ENCODE results near the gene MBNL2. TPM values are rescaled to one million over a fixed set of nuclear protein-coding genes. Genes with fewer than 3 reads are reported as not detected.

The MBNL2 gene
- total and polyA plus RNA-seq, 4 donors: 13.3 to 108 (median 39.3) TPM

DNA sequence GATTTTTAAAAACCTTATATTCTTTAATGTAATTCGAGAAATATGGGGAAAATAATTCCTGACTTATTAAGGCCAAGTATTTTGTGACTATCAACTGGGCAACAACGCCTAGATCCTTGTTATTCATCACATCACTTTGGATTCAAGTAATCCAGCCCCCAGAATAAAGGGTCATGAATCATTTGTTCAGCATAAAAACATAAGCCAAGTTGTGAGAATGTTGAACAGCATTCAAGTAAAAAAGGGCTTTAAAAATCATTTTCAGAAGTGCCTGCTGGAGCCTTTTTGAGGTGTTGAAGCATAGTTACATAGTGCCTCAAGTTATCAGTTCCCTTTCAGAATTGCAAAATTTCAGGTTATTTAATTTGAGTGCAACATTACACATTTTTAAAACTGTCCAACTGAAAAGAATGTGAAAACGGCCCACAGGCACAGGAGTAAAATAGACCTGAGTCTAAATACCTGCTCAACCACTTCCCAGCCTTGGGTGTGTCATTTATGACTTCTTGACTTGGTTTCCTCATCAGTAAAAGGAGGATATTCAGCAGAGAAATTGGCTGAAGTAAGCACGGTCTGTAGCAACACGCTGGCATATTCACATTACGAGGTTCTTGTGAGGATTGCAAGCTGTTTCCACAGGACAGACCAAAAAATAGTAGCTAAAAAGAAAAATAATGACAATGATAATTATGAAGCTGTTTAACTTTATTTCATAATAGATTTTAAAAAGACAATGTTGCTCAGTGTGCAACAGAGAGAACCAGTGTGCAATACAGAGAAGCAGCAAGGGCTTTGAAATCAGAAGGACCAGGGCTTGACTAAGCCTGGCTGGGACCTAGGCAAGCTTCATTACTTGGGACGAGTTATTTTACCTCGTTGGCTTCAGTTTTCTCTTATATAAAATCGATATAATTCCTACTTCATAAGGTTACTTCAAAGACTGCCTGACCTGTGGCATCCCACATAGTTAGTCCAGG lies 56.6 kb downstream of the MBNL2 start:
- H3K9me3 ChIP-seq (ENCODE audit: control insufficient read depth in 4 of 4, insufficient read depth in 3 of 4, low read length in 3 of 4): no peaks in the 10 kb centered on the region
- peaks cover 11 to 71% (median 50%) of the 10 kb centered on the region in 5 donors for H3K4me1 ChIP-seq (ENCODE audit: control insufficient read depth in 5 of 5, insufficient read depth in 5 of 5, low read length in 5 of 5)
- no peak for TF ChIP-seq CTCF (IDR thresholded peaks at IDR 0.05; ENCODE audit: control extremely low read depth, extremely low read depth)
- H3K27ac ChIP-seq (ENCODE audit: low read depth in 1 of 2, low read length in 1 of 2): no peak overlapping the region
- WGBS, 2 donors: 59 to 66% methylated on average over 9 of the region's 9 CpGs
- H3K4me3 ChIP-seq: no peak overlapping the region
- H3K9ac ChIP-seq (ENCODE audit: insufficient read depth in 1 of 2, low read length in 2 of 2): no peak overlapping the region
- peak; percentile 74 to 95 (median 93) for DNase-seq
- peaks cover 2 to 26% (median 17%) of the 10 kb centered on the region in 4 donors for H3K36me3 ChIP-seq (ENCODE audit: control insufficient read depth in 4 of 4, insufficient read depth in 4 of 4, low read length in 4 of 4)
- peak; percentile 27 for ATAC-seq (ENCODE audit: insufficient read depth, low FRiP score)
- no peaks in the 10 kb centered on the region for H3K27me3 ChIP-seq (ENCODE audit: control insufficient read depth in 3 of 3, insufficient read depth in 3 of 3, low read length in 2 of 3)

DNA sequence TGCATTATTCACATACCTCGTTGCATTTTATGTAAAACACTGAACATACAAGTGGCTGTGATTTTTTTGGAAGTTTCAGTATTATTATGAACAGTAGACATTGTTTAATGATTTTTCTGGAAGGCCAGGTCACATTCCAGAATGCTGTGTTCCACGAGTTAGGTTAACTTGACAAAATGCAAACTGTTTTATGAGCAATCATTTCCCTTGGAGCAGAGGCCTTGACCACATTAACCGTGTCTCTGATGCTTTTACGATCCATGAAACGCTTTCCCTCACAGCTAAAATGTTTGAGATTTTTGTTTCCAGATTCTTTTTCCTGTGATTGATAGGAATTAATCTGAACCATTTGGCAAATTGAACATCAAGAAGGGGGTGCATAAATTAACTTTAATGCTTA lies 57.8 kb downstream of the MBNL2 start:
- Histone ChIP-seq H3K9ac (ENCODE audit: insufficient read depth in 1 of 2, low read length in 2 of 2) (peak overlapping the region in 1 of 2 donors; percentile 48), H3K27me3 (ENCODE audit: control insufficient read depth in 3 of 3, insufficient read depth in 3 of 3, low read length in 2 of 3) (no peaks in the 10 kb centered on the region), H3K27ac (ENCODE audit: low read depth in 1 of 2, low read length in 1 of 2) (no peak overlapping the region), H3K36me3 (ENCODE audit: control insufficient read depth in 4 of 4, insufficient read depth in 4 of 4, low read length in 4 of 4) (peaks cover 2 to 26% (median 17%) of the 10 kb centered on the region in 4 donors), H3K9me3 (ENCODE audit: control insufficient read depth in 4 of 4, insufficient read depth in 3 of 4, low read length in 3 of 4) (no peaks in the 10 kb centered on the region), H3K4me1 (ENCODE audit: control insufficient read depth in 5 of 5, insufficient read depth in 5 of 5, low read length in 5 of 5) (peaks cover 9 to 66% (median 45%) of the 10 kb centered on the region in 5 donors), H3K4me3 (no peak overlapping the region)
- TF ChIP-seq CTCF (IDR thresholded peaks at IDR 0.05; ENCODE audit: control extremely low read depth, extremely low read depth): no peak
- ATAC-seq (ENCODE audit: insufficient read depth, low FRiP score): no peak
- 66 to 71% methylated on average over 5 of the region's 5 CpGs for WGBS, 2 donors
- no peak for DNase-seq

DNA sequence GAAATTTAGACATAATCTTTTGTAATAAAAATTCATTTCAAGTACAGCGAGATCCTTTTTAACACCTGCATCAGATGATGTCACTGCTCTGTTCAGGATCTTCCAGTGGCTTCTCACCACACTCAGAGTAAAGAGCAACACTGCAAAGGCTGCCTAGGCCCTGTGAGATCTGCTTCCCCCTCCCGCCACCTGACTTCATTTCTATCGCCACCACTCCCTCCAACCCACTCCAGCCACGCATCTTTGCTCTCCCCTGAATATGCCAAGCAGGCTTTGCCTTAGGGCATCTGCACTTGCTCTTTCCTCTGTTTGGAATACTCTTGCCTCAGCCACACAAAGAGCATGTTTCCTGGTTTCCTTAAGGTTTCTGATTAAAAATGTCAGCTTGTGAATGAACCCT lies 58.3 kb downstream of the MBNL2 start:
- H3K27ac ChIP-seq (ENCODE audit: low read depth in 1 of 2, low read length in 1 of 2): no peak overlapping the region
- 77 to 78% methylated on average over 4 of the region's 4 CpGs for WGBS, 2 donors
- DNase-seq (no peak), ATAC-seq (ENCODE audit: insufficient read depth, low FRiP score) (no peak)
- no peaks in the 10 kb centered on the region for H3K27me3 ChIP-seq (ENCODE audit: control insufficient read depth in 3 of 3, insufficient read depth in 3 of 3, low read length in 2 of 3)
- H3K36me3 ChIP-seq (ENCODE audit: control insufficient read depth in 4 of 4, insufficient read depth in 4 of 4, low read length in 4 of 4): peaks cover 2 to 26% (median 17%) of the 10 kb centered on the region in 4 donors
- no peak for TF ChIP-seq CTCF (IDR thresholded peaks at IDR 0.05; ENCODE audit: control extremely low read depth, extremely low read depth)
- peaks cover 9 to 65% (median 44%) of the 10 kb centered on the region in 5 donors for H3K4me1 ChIP-seq (ENCODE audit: control insufficient read depth in 5 of 5, insufficient read depth in 5 of 5, low read length in 5 of 5)
- no peaks in the 10 kb centered on the region for H3K9me3 ChIP-seq (ENCODE audit: control insufficient read depth in 4 of 4, insufficient read depth in 3 of 4, low read length in 3 of 4)
- H3K4me3 ChIP-seq: no peak overlapping the region
- peak overlapping the region in 1 of 2 donors; percentile 48 for H3K9ac ChIP-seq (ENCODE audit: insufficient read depth in 1 of 2, low read length in 2 of 2)
